Smooth muscle cell (in vitro differentiated cells): ENCODE measurements around the gene PLCB4. TPM values are rescaled to one million over a fixed set of nuclear protein-coding genes. Genes with fewer than 3 reads are reported as not detected.

Experiments
- DNase-seq: peaks from one replicate; lab custom pipeline; 2025; ENCODE audit not compliant: unreplicated experiment; lab: John Stamatoyannopoulos, UW
- H2AFZ ChIP-seq: fragments of 200-600 bp; sonication (generic); 2 replicates; pipeline ENCODE4 v1.6.0; 2016; ENCODE audit warnings: antibody characterized with exemption, low read depth, mild to moderate bottlenecking
- H3F3A ChIP-seq: fragments of 200-600 bp; sonication (generic); 2 replicates; pipeline ENCODE4 v1.6.0; 2017; ENCODE audit warnings: antibody characterized with exemption, low read depth
- H3K27ac ChIP-seq: fragments of 200-600 bp; sonication (generic); 2 replicates; pipeline ENCODE4 v1.5.1; 2016; ENCODE audit warnings: low read depth, mild to moderate bottlenecking
- H3K27me3 ChIP-seq: fragments of 200-600 bp; sonication (generic); 2 replicates; pipeline ENCODE4 v1.6.1; 2016; ENCODE audit warnings: low read depth, mild to moderate bottlenecking
- H3K36me3 ChIP-seq: fragments of 200-600 bp; sonication (generic); 2 replicates; pipeline ENCODE4 v1.5.1; 2016; ENCODE audit warnings: low read depth
- H3K4me1 ChIP-seq: fragments of 200-600 bp; sonication (generic); 2 replicates; pipeline ENCODE4 v1.5.1; 2016; ENCODE audit warnings: low read depth
- H3K4me2 ChIP-seq: fragments of 200-600 bp; sonication (generic); 2 replicates; pipeline ENCODE4 v1.6.0; 2016; ENCODE audit warnings: mild to moderate bottlenecking
- H3K4me3 ChIP-seq: fragments of 200-600 bp; sonication (generic); 2 replicates; pipeline ENCODE4 v1.5.1; 2016; ENCODE audit warnings: mild to moderate bottlenecking
- H3K79me2 ChIP-seq: fragments of 200-600 bp; sonication (generic); 2 replicates; pipeline ENCODE4 v1.6.0; 2016; ENCODE audit warnings: low read depth, mild to moderate bottlenecking
- H3K9ac ChIP-seq: fragments of 200-600 bp; sonication (generic); 2 replicates; pipeline ENCODE4 v1.6.0; 2016; ENCODE audit warnings: low read depth
- H3K9me3 ChIP-seq: fragments of 200-600 bp; sonication (generic); replicated peaks from 2 replicates; pipeline ENCODE4 v1.5.1; 2016; ENCODE audit warnings: low read depth
- H4K20me1 ChIP-seq: fragments of 200-600 bp; sonication (generic); 2 replicates; pipeline ENCODE4 v1.6.0; 2016; ENCODE audit warnings: low read depth
- CTCF ChIP-seq: fragments of 200-600 bp; sonication (generic); IDR thresholded peaks from 2 replicates; pipeline ENCODE4 v1.5.1; 2017; ENCODE audit warnings: borderline replicate concordance, mild to moderate bottlenecking, antibody characterized with exemption; ENCODE audit not compliant: insufficient read depth, poor library complexity, severe bottlenecking
- WGBS: methylation state at CpG from one replicate; pipeline ENCODE4 v1.1.7; 2016; ENCODE audit warnings: low lambda C conversion rate; 5-methylcytosine and 5-hydroxymethylcytosine counted together
- polyA plus RNA-seq: library from polyadenylated mRNA; unstranded; fragments of >200 nt; fragmentation: Nextera tagmentation; extraction: Ambion mirVana; gene quantifications from 2 replicates; pipeline ENCODE4 v1.2.1, GENCODE V29; 2016
- total RNA-seq: library from RNA; depleted of rRNA; stranded (reverse); fragments of >200 nt; gene quantifications from 2 replicates; pipeline ENCODE4 v1.2.3, GENCODE V29; 2014

The PLCB4 gene
- total and polyA plus RNA-seq, 2 experiments from 2014 or later: 3.0 to 5.3 TPM

- no peaks in the 10 kb centered on the region for H3K9me3 ChIP-seq
- 80% methylated on average over 4 of the region's 4 CpGs for WGBS
These were observed 157.0 kb downstream of the PLCB4 start for GRCh38 chr20:9225879-9226278.

GRCh38 chr20:9227896-9228615 is 159.2 kb downstream of the PLCB4 start:
- Histone ChIP-seq H4K20me1 (no peaks in the 10 kb centered on the region), H3K36me3 (no peaks in the 10 kb centered on the region), H3K4me3 (no peak overlapping the region), H3F3A (no peaks in the 10 kb centered on the region), H3K9ac (no peak overlapping the region), H3K27ac (no peak overlapping the region), H3K27me3 (no peaks in the 10 kb centered on the region), H3K4me1 (peaks cover 4% of the 10 kb centered on the region), H2AFZ (no peak overlapping the region), H3K9me3 (no peaks in the 10 kb centered on the region), H3K79me2 (no peaks in the 10 kb centered on the region), H3K4me2 (no peak overlapping the region)
- no peak for DNase-seq
- TF ChIP-seq CTCF: no peak
- 75% methylated on average over 1 of the region's 1 CpG for WGBS

More at GRCh38 chr20:9225879-9226278, 157.0 kb downstream of the PLCB4 start:
- no peak for DNase-seq
- H3K27me3 ChIP-seq: no peaks in the 10 kb centered on the region
- TF ChIP-seq CTCF: no peak
- H3K36me3 ChIP-seq: no peaks in the 10 kb centered on the region
- no peak overlapping the region for H3K4me3 ChIP-seq
- no peak overlapping the region for H3K4me2 ChIP-seq
- no peak overlapping the region for H3K27ac ChIP-seq
- H2AFZ ChIP-seq: no peak overlapping the region
- H3K4me1 ChIP-seq: peaks cover 14% of the 10 kb centered on the region
- no peaks in the 10 kb centered on the region for H4K20me1 ChIP-seq
- H3K9ac ChIP-seq: no peak overlapping the region
- H3F3A ChIP-seq: peaks cover 3% of the 10 kb centered on the region
- H3K79me2 ChIP-seq: no peaks in the 10 kb centered on the region

- no peak overlapping the region for H3K27ac ChIP-seq
- H3K4me3 ChIP-seq: no peak overlapping the region
- no peaks in the 10 kb centered on the region for H3K9me3 ChIP-seq
- H3K79me2 ChIP-seq: no peaks in the 10 kb centered on the region
- TF ChIP-seq CTCF: no peak
- H3F3A ChIP-seq: no peaks in the 10 kb centered on the region
- H2AFZ ChIP-seq: no peak overlapping the region
- no peaks in the 10 kb centered on the region for H4K20me1 ChIP-seq
- 87% methylated on average over 5 of the region's 5 CpGs for WGBS
- peaks cover 4% of the 10 kb centered on the region for H3K4me1 ChIP-seq
- no peaks in the 10 kb centered on the region for H3K27me3 ChIP-seq
- H3K9ac ChIP-seq: no peak overlapping the region
- H3K36me3 ChIP-seq: no peaks in the 10 kb centered on the region
- H3K4me2 ChIP-seq: no peak overlapping the region
- DNase-seq: no peak
These were observed 160.0 kb downstream of the PLCB4 start for GRCh38 chr20:9228774-9229450.
